NCI-H1105 treated with DMSO at 0.1 percent for 48 hours (cell line): ENCODE data around the gene ENTPD8.
"Not testable (repeated sequence)": the region's sequence is repeated elsewhere in the genome, so short reads cannot be mapped to it uniquely, and the experiment has no call there.

Source experiments
- DNase-seq: peaks from one replicate; lab custom pipeline; 2025; lab: John Stamatoyannopoulos, UW

ENTPD8 gene

DNA sequence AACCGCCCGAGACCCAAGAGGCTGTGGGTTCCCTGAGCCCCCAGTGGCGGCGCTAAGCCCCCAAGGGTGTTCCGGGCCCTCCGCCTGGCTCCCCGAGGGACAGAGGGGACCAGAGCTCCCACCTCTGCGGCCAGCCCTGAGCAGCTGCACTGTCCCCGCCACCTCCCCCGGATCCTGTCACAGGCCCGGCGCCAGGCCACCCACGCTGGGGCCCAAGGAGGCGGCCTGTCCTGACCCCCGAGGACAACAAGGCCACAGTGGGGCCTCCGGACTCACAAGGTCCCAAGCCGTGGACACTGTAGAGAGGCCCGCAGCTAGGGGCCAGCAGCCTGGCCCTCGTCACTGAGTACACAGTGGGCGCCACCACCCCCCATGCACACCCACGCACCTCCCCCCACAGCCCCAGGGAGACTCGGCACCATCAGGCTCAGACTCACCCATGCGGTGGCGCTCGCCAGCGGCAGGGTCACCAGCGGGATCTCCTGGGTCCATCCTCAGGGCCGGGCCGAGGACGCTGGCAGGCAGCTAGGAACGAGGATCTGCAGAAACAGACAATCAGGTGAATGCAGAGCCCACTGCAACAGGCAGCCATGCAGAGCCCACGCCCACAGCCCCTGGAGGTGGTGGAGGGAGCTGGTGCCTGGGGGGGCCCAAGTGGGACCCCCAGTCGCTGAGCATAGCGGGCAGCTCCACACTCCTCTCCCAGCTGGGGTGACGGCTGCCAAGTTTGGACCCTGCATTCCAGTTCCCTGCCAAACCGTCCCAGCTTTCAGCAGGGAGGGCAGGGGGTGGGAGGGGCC, 46.1 kb downstream of the ENTPD8 start:
- DNase-seq: no peak

GRCh38 chr9:137393176-137394150, 47.7 kb downstream of the ENTPD8 start:
- no peak for DNase-seq

DNA sequence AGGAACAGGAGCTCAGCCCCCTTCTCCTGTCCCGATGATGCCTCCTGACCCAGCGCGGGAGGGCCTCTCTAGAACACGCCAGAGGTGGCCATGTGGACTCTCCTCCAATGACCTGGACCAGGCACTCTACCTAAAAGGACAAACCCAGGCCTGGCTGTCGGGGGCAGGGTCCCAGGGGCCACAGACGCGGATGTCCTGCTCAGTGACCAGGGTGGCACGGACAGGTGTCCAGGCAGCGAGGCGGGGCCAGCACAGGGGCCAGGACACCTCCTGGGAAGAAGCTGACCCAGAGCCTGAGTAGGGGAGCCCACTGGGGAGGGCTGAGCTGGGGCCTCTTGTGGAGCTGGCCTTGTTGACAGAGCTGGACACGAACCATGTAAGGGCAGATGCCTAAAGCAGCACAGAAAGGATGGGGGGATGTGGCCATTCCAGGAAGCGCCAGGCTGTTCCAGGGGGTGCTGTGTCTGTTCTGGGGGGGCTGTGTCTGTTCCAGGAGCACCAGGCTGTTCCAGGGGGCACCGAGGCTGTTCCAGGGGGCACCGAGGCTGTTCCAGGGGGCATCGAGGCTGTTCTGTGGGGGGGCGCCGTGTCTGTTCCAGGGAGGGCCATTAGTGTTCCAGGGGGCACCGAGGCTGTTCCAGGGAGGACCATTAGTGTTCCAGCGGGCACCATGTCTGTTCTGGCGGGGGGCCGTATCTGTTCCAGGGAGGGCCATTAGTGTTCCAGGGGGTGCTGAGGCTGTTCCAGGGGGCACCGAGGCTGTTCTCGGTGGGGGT, 48.7 kb downstream of the ENTPD8 start:
- DNase-seq: no peak

DNA sequence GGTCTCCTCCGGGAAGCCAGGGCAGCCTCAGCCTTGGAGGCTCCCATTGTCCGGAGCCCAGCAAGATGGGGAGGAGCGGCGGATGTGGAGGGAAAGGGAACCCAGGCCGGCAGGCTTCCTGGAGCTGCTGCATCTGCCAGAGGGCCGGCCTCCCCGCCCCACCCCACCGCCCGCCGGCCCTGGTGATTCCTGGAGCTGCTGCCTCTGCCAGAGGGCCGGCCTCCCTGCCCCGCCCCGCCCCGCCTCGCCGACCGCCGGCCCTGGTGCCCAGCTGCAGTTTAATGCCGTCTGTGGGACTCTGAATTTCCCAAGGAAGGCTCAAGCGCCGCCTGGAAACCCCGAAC, 49.8 kb downstream of the ENTPD8 start:
- DNase-seq: no peak

DNA sequence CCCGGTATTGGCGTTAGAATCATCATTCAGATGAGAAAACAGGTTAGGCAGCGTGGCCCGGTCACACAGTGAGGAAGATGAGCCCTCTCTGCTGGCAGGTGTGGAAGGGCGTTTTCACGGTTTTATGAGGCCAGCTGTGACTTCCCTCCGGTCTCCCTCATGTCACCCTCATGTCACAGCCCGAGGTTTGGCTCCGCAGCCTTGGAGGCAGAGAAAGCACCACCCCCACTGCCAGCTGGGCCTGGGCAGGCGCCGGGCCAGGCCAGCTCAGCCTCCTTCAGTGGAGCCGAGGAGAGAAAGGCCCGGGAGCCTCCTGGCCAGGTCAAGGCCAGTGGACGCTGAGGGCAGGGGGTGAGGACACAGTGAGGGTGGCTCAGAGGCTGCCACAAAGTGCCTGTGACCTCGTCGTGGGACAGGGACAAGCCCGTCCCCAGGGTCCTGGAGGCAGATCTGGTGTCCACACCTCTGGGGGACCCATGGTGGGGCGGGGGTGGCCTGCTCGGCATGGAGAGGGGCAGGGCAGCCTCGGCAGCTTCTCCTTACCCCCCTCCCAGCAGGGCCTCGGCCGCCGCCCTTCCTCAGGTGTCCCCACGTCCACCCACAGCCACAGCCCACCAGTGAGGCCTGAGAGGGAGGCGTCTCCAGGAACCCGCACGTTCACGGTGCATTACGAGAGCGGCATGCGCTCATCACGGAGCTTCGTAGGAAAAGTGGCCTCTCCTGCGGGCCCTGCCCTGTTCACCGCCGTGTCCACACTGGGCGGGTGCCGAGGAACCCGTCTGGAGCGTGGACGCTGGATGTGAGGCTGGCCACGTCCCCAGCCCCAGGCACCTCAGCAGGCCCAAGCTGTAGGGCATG, 50.4 kb downstream of the ENTPD8 start:
- no peak for DNase-seq

DNA sequence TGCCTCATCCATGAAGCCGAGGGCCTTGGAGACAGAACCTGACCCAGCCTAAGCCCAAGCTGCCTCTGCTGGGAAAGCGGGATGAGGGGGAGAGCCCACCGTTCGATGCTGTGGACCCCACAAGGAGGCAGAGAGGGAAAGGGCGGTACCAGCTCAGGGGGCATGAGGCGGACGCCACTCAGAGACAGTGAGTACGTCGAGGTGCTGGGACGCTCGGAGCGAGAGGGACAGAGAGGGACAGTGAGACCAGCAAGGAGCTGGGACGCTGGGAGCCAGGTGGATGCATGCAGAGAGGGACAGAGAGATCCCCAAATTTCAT, 51.8 kb downstream of the ENTPD8 start:
- no peak for DNase-seq

DNA sequence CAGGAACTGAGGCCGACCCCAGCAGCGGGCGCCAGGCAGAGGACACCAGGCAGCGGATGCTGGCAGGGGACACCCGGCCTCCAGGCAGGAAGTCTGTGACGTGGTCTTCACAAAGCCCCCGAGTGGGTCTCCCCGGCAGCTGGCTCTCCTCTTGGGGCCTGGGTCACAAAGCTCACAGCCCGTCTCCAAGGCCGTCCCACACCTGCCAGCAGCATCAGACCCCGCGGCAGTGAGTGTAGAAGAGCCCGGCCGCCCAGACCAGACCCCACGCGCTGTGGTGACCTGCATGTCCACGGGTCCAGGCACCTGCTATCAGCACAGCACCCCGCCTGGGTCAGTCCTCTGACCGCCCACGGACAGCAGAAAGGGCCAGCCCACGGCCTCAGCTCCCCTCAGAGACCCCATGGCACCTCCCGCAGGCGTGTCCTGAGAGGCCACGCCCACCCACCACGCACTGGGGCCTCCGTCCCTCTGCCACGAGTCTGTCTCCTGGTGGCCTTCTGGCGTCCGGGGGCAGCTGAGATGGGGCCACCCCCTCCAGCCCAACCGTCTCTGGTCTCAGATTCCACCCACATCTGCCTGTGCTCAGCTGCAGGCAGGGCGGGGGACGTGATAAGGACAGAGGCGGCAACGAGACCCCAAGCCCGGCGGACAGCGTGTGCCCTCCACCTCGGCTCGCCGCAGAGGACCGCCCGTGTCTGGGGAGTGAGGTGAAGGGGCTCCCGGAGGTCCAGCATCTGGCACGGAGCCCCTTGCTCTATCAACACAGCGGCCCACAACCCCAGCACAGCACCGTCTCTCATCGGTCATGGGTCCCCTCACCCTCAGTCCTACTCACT, 52.3 kb downstream of the ENTPD8 start:
- no peak for DNase-seq

DNA sequence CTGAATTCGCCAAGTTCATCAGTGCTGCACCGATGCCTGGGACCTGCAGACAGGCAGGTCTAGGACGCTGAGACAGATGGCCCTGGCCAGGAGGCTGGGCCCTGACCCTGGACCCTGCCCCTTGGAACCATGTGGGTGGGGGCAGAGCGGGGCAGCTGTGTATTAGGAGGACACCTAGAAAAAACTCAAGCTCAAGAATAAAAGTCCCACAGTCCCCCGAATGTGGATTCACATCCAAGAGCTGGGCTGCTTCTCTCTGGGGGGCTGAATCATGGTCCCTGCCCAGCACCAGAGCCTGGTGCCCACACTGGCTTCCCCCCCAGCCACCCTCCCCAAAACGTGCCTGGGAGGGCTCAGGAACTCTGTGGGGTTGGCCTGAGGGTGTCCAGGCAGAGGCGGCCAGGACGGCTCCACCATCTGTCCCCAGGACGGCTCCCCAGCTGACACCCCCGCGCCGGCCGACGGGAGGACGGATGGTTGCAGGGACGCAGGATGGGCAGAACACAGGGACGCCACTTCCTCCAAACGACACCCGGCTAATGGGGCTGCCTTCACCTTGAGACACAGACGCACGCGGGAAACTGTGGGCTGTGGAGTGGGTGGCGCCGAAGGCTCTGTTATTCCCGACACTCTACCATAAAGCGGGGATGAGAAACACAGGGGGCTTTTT, 53.1 kb downstream of the ENTPD8 start:
- no peak for DNase-seq

GRCh38 chr9:137387114-137387890, 53.9 kb downstream of the ENTPD8 start:
- DNase-seq: no peak

DNA sequence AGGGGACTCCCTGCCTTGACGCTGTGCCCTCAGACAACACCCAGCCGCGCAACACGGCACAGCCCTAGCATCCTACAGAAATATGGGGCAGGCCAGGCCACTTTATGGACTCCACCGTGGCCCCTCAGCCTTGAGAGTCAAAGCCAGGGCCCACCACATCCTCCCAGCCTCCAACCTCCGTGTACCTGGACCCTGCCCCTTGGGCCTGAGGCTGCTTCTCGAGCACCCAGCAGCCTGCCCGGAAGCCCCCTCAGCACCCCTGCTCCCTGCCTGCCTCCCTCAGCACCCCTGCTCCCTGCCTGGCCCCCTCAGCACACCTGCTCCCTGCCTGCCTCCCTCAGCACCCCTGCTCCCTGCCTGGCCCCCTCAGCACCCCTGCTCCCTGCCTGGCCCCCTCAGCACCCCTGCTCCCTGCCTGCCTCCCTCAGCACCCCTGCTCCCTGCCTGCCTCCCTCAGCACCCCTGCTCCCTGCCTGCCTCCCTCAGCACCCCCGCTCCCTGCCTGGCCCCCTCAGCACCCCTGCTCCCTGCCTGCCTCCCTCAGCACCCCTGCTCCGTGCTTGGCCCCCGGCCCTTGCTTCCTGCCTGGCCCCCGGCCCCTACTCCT, 54.5 kb downstream of the ENTPD8 start:
- DNase-seq: not testable (repeated sequence)

DNA sequence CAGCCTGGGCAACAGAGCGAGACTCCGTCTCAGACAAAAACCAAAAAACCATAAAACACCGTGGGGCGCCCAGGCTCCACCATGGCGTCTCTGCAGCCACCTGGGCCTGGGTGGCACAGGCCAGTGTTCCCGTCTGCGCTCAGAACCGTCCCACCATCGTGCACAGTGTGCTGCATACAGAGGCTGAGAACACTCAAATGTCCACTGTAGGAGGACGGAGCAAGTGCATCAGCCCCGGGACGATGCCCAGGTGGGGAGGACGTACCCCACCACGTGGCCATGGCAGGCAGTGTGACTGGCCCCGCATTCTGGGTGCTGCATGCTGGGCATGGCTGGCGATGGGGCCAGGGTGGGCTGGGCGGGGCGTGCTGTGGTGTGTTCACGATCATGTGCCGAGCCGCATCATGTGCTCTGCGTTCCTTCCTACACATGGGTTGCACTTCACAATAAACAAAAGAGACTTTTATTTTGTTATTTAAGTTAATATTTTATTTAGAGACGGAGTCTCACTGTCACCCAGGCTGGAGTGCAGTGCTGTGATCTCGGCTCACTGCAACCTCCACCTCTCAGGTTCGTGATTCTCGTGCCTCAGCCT, 56.0 kb downstream of the ENTPD8 start:
- DNase-seq: no peak
